Central memory CD8-positive, alpha-beta T cell (primary cell): ENCODE data around the gene STEAP2.

Experiments
- ATAC-seq: fragments of 150-1000 bp; cut with Tn5 transposase; replicated peaks from 2 replicates; pipeline ENCODE4 v1.10.0; 2022; ENCODE audit warnings: mild to moderate bottlenecking, moderate FRiP score, moderate number of reproducible peaks; ENCODE audit not compliant: poor library complexity, severe bottlenecking; ENCODE audit errors: extremely low read depth
- DNase-seq, 2 donors: peaks; one replicate each; pipeline ENCODE4 v3.0.0; 2021; ENCODE audit warnings: low spot score in 2 of 2
- H3K27ac Mint-ChIP-seq: one replicate; pipeline ENCODE4 v1.8.0; 2022; ENCODE audit warnings: low read depth, mild to moderate bottlenecking, moderate library complexity, mixed read lengths
- H3K27me3 Mint-ChIP-seq: one replicate; pipeline ENCODE4 v1.8.0; 2022; ENCODE audit warnings: mixed read lengths
- H3K36me3 Mint-ChIP-seq: one replicate; pipeline ENCODE4 v1.8.0; 2022; ENCODE audit warnings: mild to moderate bottlenecking, moderate library complexity, mixed read lengths; ENCODE audit not compliant: insufficient read depth
- H3K4me1 Mint-ChIP-seq: one replicate; pipeline ENCODE4 v1.8.0; 2022; ENCODE audit warnings: mixed read lengths
- H3K4me3 Mint-ChIP-seq: one replicate; pipeline ENCODE4 v1.8.0; 2022; ENCODE audit warnings: mild to moderate bottlenecking, moderate library complexity, mixed read lengths
- H3K9me3 Mint-ChIP-seq: one replicate; pipeline ENCODE4 v1.8.0; 2022; ENCODE audit warnings: mixed read lengths

Gene STEAP2

DNA sequence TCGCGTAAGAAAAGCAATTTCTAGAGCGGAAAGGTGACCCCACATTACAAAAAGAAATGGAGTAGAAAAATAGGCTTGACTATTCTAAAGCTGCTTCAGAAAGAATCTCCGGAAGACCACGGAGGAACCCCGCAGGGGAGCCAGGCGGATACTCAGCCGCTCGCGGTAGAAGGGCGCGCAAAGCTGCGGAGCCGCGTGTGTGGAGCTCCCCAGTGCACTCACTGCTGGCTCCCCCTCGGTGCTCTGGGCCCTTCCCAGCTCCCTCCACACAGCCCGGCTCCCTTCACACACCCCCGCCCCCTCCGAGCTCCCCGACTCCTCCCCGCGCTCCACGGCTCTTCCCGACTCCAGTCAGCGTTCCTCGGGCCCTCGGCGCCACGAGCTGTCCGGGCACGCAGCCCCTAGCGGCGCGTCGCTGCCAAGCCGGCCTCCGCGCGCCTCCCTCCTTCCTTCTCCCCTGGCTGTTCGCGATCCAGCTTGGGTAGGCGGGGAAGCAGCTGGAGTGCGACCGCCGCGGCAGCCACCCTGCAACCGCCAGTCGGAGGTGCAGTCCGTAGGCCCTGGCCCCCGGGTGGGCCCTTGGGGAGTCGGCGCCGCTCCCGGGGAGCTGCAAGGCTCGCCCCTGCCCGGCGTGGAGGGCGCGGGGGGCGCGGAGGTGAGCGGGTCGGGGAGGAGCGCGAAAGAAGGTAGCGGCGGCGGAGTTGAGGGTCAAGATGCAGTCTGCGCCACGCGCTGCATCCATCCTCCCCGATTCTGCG is at the start of gene STEAP2:
TSS of gene STEAP2 (plus strand) at position 350 of the 758 bp plus-strand sequence. CDS start 13,343 bp downstream, outside the sequence.
- Mint-ChIP-seq H3K9me3 (no peaks in the 10 kb centered on the region), H3K4me1 (no peaks in the 10 kb centered on the region), H3K27me3 (peaks cover 12% of the 10 kb centered on the region), H3K4me3 (no peak within 1 kb of the TSS), H3K36me3 (peaks cover 2% of the 10 kb centered on the region), H3K27ac (no peak within 1 kb of the TSS)
- DNase-seq (no peak), ATAC-seq (no peak)

DNA sequence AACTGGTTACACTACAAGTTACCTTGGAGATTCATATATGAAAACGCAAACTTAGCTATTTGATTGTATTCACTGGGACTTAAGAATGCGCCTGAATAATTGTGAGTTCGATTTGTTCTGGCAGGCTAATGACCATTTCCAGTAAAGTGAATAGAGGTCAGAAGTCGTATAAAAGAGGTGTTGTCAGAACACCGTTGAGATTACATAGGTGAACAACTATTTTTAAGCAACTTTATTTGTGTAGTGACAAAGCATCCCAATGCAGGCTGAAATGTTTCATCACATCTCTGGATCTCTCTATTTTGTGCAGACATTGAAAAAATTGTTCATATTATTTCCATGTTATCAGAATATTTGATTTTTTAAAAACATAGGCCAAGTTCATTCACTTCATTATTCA is 48.0 kb upstream of the STEAP2 start:
- H3K27ac Mint-ChIP-seq = no peak overlapping the region
- H3K9me3 Mint-ChIP-seq = no peaks in the 10 kb centered on the region
- no peak overlapping the region for H3K4me3 Mint-ChIP-seq
- H3K27me3 Mint-ChIP-seq = peaks cover 53% of the 10 kb centered on the region
- no peaks in the 10 kb centered on the region for H3K36me3 Mint-ChIP-seq
- no peaks in the 10 kb centered on the region for H3K4me1 Mint-ChIP-seq
- DNase-seq (no peak), ATAC-seq (no peak)

DNA sequence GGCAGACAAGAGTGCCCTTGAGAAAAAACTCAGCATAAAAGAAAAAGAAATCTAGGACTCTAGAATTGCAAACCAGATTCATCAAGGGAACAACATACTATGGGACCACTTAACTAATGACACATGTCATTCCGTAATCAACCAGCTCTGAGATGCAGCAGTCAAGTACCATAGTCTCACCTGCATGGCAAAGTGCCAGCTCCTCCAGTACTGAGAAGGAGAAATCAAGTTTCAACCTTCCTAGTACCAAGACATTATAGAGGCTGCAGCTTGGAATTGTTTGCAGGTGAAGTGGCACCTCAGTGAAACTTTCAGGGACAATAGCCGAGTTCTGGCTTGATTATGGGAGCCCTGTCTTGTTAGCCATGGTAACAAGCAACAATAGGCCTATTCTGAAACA is 45.8 kb upstream of the STEAP2 start:
- Mint-ChIP-seq H3K36me3 (no peaks in the 10 kb centered on the region), H3K9me3 (no peaks in the 10 kb centered on the region), H3K4me3 (no peak overlapping the region), H3K4me1 (no peaks in the 10 kb centered on the region), H3K27ac (no peak overlapping the region), H3K27me3 (peaks cover 52% of the 10 kb centered on the region)
- DNase-seq (no peak), ATAC-seq (no peak)

DNA sequence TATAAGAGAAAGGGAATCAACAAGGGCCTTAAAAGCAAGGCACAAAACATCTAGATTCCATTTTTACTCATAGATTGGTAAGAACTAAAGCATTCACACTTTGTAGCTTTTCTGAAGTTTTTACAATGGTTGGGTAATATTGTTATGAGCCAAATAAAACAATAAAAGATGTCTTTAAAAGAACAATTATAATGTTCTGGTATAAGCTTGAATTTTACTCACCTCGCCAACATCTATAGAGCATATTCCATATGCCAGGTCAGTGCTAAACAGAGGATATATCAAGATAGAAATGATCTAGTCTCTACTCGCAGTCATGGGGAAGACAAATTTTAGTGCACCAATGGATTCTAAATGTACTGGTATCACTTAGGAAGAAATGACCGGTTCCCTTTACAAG is 45.4 kb upstream of the STEAP2 start:
- peaks cover 53% of the 10 kb centered on the region for H3K27me3 Mint-ChIP-seq
- H3K9me3 Mint-ChIP-seq = no peaks in the 10 kb centered on the region
- H3K36me3 Mint-ChIP-seq = no peaks in the 10 kb centered on the region
- DNase-seq (no peak), ATAC-seq (no peak)
- H3K27ac Mint-ChIP-seq = no peak overlapping the region
- H3K4me1 Mint-ChIP-seq = no peaks in the 10 kb centered on the region
- H3K4me3 Mint-ChIP-seq = no peak overlapping the region

DNA sequence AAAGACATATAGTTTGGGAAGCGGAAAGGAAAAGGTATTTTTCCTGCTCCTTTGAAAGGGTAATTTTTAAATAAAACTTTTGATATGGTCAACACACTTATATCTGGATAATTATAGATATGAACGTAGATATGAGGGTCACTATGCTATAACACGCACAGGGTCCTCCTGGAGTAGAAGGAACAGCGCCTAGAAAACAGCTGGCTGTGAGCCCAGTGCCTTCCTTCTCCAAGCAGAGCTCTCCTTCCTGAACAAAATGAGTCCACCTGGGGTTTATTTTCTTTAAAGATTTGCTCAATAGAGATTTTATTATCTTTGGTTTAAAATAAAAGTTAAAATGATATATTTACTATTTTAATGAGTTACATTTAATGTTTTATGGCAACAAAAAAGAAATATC is 44.2 kb upstream of the STEAP2 start:
- Mint-ChIP-seq H3K36me3 (no peaks in the 10 kb centered on the region), H3K4me1 (no peaks in the 10 kb centered on the region), H3K27me3 (peaks cover 53% of the 10 kb centered on the region), H3K9me3 (no peaks in the 10 kb centered on the region), H3K27ac (no peak overlapping the region), H3K4me3 (no peak overlapping the region)
- DNase-seq = no peak
- no peak for ATAC-seq

DNA sequence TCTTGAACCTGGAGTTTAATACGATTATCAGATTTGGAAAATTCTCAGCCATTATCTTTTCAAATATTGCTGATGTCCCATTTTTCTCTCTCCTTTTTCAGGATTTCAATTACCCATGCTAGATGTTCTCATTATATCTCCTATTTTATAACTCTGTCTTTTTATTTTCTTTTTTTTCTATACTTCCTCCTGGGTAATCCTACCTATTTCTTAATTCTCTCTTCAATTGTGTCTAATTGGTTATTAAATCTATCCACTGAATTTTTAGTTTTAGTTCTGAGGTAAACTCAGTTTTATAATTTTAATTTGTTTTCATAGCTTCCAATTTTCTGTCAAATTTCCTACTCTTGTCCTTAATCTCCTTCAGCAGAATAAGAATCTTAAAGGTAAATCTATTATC is 41.6 kb upstream of the STEAP2 start:
- no peaks in the 10 kb centered on the region for H3K9me3 Mint-ChIP-seq
- no peaks in the 10 kb centered on the region for H3K4me1 Mint-ChIP-seq
- H3K27ac Mint-ChIP-seq = no peak overlapping the region
- ATAC-seq = no peak
- no peak for DNase-seq
- peaks cover 50% of the 10 kb centered on the region for H3K27me3 Mint-ChIP-seq
- no peak overlapping the region for H3K4me3 Mint-ChIP-seq
- no peaks in the 10 kb centered on the region for H3K36me3 Mint-ChIP-seq

DNA sequence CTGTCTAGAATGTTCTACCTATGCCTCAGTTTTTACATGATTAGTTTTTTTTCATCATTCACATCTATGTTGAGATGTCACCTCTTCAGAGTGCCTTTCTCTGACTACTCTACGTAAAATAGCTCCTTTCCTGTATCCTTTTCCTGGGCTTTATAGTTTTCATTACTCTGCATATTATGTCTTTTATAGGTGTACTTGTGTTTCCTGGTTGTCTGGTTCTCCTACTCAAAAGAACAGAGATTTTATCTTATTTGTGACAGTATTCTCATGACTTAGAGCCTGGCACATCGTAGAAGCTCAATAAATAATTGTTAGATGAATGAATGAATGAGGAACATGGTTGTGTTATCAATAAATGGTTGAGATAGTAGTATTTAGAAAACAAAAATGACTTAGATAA is 39.4 kb upstream of the STEAP2 start:
- H3K9me3 Mint-ChIP-seq = no peaks in the 10 kb centered on the region
- no peak overlapping the region for H3K4me3 Mint-ChIP-seq
- no peaks in the 10 kb centered on the region for H3K4me1 Mint-ChIP-seq
- peaks cover 40% of the 10 kb centered on the region for H3K27me3 Mint-ChIP-seq
- H3K36me3 Mint-ChIP-seq = no peaks in the 10 kb centered on the region
- H3K27ac Mint-ChIP-seq = no peak overlapping the region
- ATAC-seq = no peak
- no peak for DNase-seq

DNA sequence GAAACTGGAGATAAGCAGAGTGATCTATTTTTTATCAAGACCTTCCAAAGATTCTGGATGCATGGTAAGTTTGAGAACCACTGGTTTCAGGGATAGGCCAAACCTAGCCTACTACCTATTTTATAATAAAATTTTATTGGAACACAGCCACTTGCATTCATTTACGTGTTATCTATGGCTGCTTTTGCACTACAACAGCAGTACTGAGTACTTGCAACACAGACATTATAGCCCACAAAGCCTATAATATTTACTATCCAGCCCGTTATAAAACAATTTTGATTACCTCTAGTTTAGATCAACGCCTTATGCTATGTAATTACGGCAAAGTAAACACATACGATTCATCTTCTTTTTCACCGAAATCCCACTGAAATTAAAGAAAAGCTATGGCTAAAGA is 38.9 kb upstream of the STEAP2 start:
- H3K4me3 Mint-ChIP-seq = no peak overlapping the region
- DNase-seq (no peak), ATAC-seq (no peak)
- H3K27ac Mint-ChIP-seq = no peak overlapping the region
- no peaks in the 10 kb centered on the region for H3K9me3 Mint-ChIP-seq
- no peaks in the 10 kb centered on the region for H3K4me1 Mint-ChIP-seq
- H3K27me3 Mint-ChIP-seq = peaks cover 40% of the 10 kb centered on the region
- H3K36me3 Mint-ChIP-seq = no peaks in the 10 kb centered on the region

DNA sequence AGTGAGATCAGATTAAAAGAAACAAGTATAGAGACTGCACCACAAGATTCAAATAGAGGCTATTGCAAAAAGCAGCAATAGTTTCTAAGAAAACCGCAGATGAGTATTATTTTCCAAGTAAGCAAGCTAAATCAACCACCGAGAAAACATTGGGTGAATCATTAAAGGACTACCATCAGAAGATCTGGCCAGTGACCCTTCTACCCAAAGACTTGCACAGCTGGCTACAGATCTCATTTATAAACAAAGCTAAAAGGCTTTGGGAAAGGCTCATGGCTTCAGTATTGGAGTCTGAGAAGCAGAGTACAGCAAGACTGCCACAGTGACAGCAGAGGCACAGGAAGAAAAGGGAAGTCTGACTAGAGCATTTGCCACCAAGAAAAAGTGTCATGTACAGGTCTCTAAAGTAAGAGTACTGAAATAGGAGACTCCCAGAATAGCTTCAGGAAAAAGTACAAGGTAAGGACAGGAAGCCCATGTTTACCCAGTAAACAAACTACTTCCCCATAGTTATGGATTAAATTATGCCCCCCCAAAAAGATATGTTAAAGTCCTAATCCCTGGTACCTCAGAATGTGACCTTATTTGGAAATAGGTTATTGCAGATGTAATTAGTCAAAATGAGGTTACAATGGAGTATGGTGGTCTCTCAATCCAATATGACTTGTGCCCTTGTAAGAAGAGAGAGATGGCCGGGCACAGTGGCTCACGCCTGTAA is 38.3 kb upstream of the STEAP2 start:
- ATAC-seq (no peak), DNase-seq (no peak)
- Mint-ChIP-seq H3K27me3 (peaks cover 40% of the 10 kb centered on the region), H3K36me3 (no peaks in the 10 kb centered on the region), H3K4me3 (no peak overlapping the region), H3K4me1 (no peaks in the 10 kb centered on the region), H3K27ac (no peak overlapping the region), H3K9me3 (no peaks in the 10 kb centered on the region)

DNA sequence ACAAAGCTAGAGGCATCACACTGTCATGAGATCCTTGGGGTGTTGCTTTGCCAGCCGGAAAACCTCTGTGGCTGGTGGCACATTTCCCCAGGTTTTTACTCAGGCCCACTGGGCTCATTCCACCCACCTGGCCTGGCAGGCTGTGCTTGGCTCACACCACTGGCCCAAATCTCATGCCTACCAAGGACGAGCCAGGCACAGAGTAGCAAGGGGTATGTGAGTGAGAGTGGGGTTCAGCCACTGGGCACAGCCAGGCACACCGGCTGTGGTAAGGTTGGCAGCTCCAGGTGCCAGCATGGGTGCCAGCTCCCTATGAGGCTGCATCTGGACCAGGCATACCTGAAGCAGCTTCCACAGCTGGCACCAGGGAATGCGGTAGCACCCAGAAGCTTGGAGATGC is 35.9 kb upstream of the STEAP2 start:
- Mint-ChIP-seq H3K4me1 (no peaks in the 10 kb centered on the region), H3K36me3 (no peaks in the 10 kb centered on the region), H3K27ac (no peak overlapping the region), H3K4me3 (no peak overlapping the region), H3K9me3 (no peaks in the 10 kb centered on the region), H3K27me3 (peaks cover 31% of the 10 kb centered on the region)
- ATAC-seq (no peak), DNase-seq (no peak)

DNA sequence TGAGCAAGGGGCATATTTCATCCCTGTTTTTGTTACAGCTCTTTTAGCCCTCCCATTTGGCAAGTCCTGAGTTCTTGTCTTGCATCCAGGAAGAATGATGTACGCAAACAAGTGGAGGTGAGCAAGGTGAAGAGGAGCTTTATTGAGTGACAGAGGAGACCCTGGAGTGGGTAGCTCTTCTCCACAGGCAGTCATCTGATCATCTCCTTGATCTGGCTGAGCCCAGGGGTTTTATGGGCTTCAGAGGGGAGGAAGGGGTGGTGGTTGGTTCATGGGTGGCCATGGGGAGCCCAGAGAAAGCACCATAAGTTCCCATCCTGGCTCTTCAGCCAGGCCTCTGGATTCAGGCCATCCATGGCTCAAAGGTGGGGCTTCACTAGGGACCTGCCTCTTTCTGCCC is 35.3 kb upstream of the STEAP2 start:
- Mint-ChIP-seq H3K4me3 (no peak overlapping the region), H3K27ac (no peak overlapping the region), H3K4me1 (no peaks in the 10 kb centered on the region), H3K27me3 (peaks cover 26% of the 10 kb centered on the region), H3K36me3 (no peaks in the 10 kb centered on the region), H3K9me3 (no peaks in the 10 kb centered on the region)
- no peak for DNase-seq
- ATAC-seq = no peak

DNA sequence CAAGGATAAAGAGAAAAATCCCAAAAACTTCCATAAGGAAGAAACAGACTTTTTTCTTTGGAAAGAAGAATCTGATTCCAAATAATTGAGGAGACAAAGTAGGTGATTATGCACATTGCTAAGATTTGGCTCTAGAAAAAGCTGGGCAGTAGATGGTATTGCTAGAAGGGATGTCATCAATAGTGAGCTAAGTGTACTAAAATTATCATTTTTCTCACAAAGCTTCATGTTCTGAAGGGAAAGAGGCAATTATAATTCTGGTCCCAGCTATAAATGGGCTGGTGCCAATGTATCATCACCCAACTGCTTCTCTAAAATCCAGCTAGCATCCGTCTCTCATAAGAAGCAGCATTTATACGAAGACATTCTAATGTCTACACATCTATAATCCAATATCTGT is 33.4 kb upstream of the STEAP2 start:
- no peak for ATAC-seq
- peaks cover 11% of the 10 kb centered on the region for H3K27me3 Mint-ChIP-seq

DNA sequence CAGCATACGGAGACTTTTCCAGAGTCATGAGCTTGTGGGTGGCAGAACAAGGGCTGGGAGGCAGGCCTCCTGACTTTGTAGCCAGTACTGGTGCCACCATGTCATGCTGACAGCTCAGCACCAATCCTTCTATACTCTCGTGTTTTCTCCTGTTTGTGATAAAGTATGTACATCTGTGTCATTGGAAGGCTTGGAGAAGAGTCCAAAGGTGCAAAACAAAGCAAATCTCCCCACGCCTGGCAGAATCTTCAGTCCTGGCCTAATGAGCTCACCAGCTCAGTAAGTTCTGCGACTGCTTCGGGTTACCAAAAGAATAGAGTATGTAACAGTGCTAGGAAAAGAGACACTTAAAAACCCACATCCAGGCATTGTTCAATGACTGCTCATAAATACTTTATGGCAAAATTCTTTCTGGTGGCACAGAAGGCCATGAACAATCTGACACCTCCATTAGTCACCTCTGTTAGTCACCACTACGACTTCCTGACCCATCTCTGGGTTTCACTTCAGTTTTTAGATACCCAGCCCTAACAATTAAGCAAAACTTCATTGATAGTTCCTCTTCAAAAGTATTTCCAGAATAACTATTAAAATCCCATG is 32.8 kb upstream of the STEAP2 start:
- ATAC-seq (peak; percentile 56), DNase-seq (no peak)
- Mint-ChIP-seq H3K27ac (no peak overlapping the region), H3K27me3 (peaks cover 5% of the 10 kb centered on the region), H3K4me1 (no peaks in the 10 kb centered on the region), H3K36me3 (no peaks in the 10 kb centered on the region), H3K4me3 (no peak overlapping the region), H3K9me3 (no peaks in the 10 kb centered on the region)

More for the DNA sequence above, 33.4 kb upstream of the STEAP2 start:
- no peak overlapping the region for H3K4me3 Mint-ChIP-seq
- no peaks in the 10 kb centered on the region for H3K9me3 Mint-ChIP-seq
- no peak for DNase-seq
- no peaks in the 10 kb centered on the region for H3K36me3 Mint-ChIP-seq
- H3K4me1 Mint-ChIP-seq = no peaks in the 10 kb centered on the region
- H3K27ac Mint-ChIP-seq = no peak overlapping the region
